ENCODE data around the gene SHMT2. TPM values are rescaled to one million over a fixed set of nuclear protein-coding genes. Genes with fewer than 3 reads are reported as not detected.

SHMT2 gene
- total RNA-seq, 4 donors from 2014 or later: 12.4 to 128 (median 35.3) TPM

- intact Hi-C loops (cut with DNase I; ENCODE audit: low total_unique reads): no loop called here
- TF ChIP-seq POLR2A (IDR thresholded peaks at IDR 0.05) (no peak), CTCF (IDR thresholded peaks at IDR 0.05) (no peak)
Observed at GRCh38 chr12:57205186-57205585, 24.3 kb upstream of the SHMT2 start.

GRCh38 chr12:57205931-57206330 is 23.6 kb upstream of the SHMT2 start:
- no peaks in the 10 kb centered on the region for H3K27me3 ChIP-seq
- no peak for DNase-seq
- no peak for TF ChIP-seq POLR2A (IDR thresholded peaks at IDR 0.05)
- TF ChIP-seq CTCF (IDR thresholded peaks at IDR 0.05): no peak
- no peaks in the 10 kb centered on the region for H3K9me3 ChIP-seq
- H3K36me3 ChIP-seq: no peaks in the 10 kb centered on the region
- intact Hi-C loops (cut with DNase I; ENCODE audit: low total_unique reads): no loop called here
- no peaks in the 10 kb centered on the region for H3K4me1 ChIP-seq
- no peak overlapping the region for H3K4me3 ChIP-seq
- H3K27ac ChIP-seq: no peak overlapping the region

More at GRCh38 chr12:57205186-57205585, 24.3 kb upstream of the SHMT2 start:
- Histone ChIP-seq H3K36me3 (no peaks in the 10 kb centered on the region), H3K9me3 (no peaks in the 10 kb centered on the region), H3K27me3 (no peaks in the 10 kb centered on the region), H3K27ac (no peak overlapping the region), H3K4me3 (no peak overlapping the region), H3K4me1 (no peaks in the 10 kb centered on the region)
- DNase-seq: no peak

- DNase-seq: no peak
- no peaks in the 10 kb centered on the region for H3K36me3 ChIP-seq
- no peak overlapping the region for H3K4me3 ChIP-seq
- no peaks in the 10 kb centered on the region for H3K4me1 ChIP-seq
- TF ChIP-seq POLR2A (IDR thresholded peaks at IDR 0.05) (no peak), CTCF (IDR thresholded peaks at IDR 0.05) (no peak)
- intact Hi-C loops (cut with DNase I; ENCODE audit: low total_unique reads): no loop called here
- no peaks in the 10 kb centered on the region for H3K9me3 ChIP-seq
- H3K27ac ChIP-seq: no peak overlapping the region
- H3K27me3 ChIP-seq: no peaks in the 10 kb centered on the region
Observed at GRCh38 chr12:57207731-57208630, 21.5 kb upstream of the SHMT2 start.

- Histone ChIP-seq H3K4me1 (no peaks in the 10 kb centered on the region), H3K4me3 (no peak overlapping the region), H3K27me3 (no peaks in the 10 kb centered on the region), H3K9me3 (no peaks in the 10 kb centered on the region), H3K27ac (no peak overlapping the region), H3K36me3 (no peaks in the 10 kb centered on the region)
- no peak for TF ChIP-seq POLR2A (IDR thresholded peaks at IDR 0.05)
- TF ChIP-seq CTCF (IDR thresholded peaks at IDR 0.05): no peak
- DNase-seq: no peak
- intact Hi-C loops (cut with DNase I; ENCODE audit: low total_unique reads): no loop called here
Observed at GRCh38 chr12:57208631-57209282, 20.8 kb upstream of the SHMT2 start.

- H3K36me3 ChIP-seq: no peaks in the 10 kb centered on the region
- peaks cover 0 to 5% of the 10 kb centered on the region in 2 donors for H3K4me1 ChIP-seq
- intact Hi-C loops (cut with DNase I; ENCODE audit: low total_unique reads): no loop called here
- H3K27ac ChIP-seq: no peak overlapping the region
- no peak for DNase-seq
- H3K4me3 ChIP-seq: no peak overlapping the region
- TF ChIP-seq CTCF (IDR thresholded peaks at IDR 0.05) (no peak), POLR2A (IDR thresholded peaks at IDR 0.05) (no peak)
- no peaks in the 10 kb centered on the region for H3K9me3 ChIP-seq
- H3K27me3 ChIP-seq: no peaks in the 10 kb centered on the region
Observed at GRCh38 chr12:57209916-57210315, 19.6 kb upstream of the SHMT2 start.

Measured in uterus (tissue), 4 donors.